Measurements from ENCODE around the gene KCNQ5. TPM values are rescaled to one million over a fixed set of nuclear protein-coding genes. Genes with fewer than 3 reads are reported as not detected.
"Not testable (repeated sequence)": the region's sequence is repeated elsewhere in the genome, so short reads cannot be mapped to it uniquely, and the experiment has no call there.

KCNQ5 gene
- under 1 TPM in 2 of 3 donors, not detected in 1; under 0.01 to 0.15 TPM for polyA plus RNA-seq

DNA sequence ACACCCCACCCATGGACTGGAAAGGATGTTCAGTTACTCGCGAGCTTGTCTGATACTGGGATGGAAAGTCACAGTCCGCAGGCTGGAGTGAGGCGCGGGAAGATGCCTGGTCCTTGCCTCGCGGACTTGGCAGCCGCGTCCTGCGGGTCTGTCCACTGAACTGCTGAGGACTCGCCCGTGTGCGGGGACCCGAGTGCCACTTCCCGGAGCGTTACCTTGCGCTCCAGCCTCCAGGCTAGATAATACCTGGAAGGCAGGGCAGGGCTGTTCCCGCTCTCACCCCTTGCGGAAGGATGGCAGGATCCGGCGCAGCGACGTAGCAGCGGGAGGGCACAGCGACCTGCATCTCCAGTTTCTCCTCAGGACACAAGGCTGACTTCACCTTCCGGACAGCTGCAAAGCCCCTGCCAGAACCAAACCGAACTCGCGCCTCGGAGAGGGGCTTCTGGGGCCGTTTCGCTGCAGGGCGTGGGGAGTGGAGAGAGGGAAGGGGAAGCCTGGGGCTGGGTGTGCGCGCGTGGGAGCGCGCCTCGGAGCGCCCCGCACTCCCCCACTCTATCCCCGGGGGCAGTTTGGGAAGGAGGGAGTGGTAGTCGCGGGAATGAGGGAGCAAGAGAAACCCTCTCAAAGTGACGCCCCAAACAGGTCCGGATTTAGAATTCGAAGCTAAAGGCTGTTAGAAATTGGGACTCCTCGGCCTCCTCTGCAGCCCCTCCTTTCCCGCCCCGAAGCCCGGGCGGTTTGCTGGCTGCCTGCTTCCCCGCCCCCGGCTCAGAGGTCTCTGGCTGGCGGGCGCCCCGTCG lies at the start of gene KCNQ5:
KCNQ5 (plus strand) TSS at position 774 of the 803 bp plus-strand sequence.
- WGBS, 3 donors = 1% methylated on average over 58 of the region's 58 CpGs
- no peak within 1 kb of the TSS for H3K27ac ChIP-seq (ENCODE audit: low read depth, low read length)

DNA sequence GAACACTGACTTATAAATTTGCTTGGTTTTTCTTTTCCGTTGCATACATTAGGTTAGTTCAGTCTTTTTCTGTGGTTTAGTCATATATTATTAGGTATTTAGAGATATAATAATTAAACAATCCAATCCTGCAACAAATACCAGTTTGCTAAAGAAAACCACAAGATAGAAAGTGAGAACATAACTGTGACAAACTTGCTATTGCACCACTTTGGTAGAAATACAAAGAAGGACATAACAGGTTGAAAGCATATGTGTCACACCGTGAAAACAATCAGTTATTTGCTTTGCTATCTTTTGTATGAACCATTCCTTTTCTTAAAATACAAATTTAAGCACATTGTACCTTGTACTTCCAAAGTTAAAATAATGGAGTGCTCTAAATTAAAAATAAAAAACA lies 42.0 kb upstream of the KCNQ5 start:
- no peak overlapping the region for H3K27ac ChIP-seq (ENCODE audit: low read depth, low read length)
- WGBS, 3 donors = 55 to 64% (median 60%) methylated on average over 2 of the region's 2 CpGs

DNA sequence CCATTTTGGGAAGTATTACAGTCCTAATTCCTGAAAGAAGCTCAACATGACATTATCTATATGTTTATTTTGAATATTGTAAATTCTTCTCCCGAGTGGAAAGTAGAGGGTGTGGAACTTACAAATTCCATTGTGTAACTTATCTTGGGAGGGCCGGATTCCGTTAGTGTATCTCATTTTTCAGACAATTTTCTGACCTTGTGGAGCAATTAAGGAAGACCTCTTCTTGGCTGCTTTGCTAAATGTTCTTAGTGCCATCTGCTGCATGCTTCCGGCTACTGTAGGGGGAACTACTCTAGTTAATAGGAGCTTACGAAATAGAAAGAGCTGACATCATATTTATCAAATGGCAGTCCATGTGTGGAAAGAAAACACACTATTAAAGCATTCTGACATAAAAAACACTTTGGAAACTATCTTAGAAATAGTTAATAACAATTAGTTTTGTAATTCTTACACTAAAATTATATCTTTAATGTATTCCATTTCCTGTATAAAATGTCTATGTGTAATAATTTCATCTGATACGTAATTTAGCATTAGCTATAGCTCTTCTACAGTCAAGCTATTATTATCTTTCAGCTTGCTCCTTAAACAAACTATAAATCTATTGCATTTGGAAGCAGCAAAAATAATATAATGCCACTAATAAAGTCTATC lies 41.5 kb upstream of the KCNQ5 start:
- 13 to 15% (median 14%) methylated on average over 6 of the region's 6 CpGs for whole genome bisulfite sequencing, 3 donors
- H3K27ac ChIP-seq (ENCODE audit: low read depth, low read length) = no peak overlapping the region

DNA sequence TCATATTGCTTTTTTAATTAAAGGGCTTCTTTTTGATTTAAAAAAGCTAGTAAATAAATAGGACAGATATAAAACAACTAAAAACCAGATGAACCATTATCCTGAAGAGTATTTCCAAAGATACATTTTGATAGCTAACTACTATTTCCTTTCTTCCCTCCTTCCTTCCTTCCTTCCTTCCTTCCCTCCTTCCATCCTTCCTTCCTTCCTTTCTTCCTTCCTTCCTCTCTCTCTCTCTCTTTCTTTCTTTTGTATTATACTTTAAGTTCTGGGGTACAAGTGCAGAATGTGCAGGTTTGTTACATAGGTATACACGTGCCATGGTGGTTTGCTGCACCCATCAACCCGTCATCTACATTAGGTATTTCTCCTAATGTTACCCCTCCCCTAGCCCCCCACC lies 40.9 kb upstream of the KCNQ5 start:
- 87 to 90% (median 89%) methylated on average over 2 of the region's 2 CpGs for WGBS, 3 donors
- not testable (repeated sequence) for H3K27ac ChIP-seq (ENCODE audit: low read depth, low read length)

DNA sequence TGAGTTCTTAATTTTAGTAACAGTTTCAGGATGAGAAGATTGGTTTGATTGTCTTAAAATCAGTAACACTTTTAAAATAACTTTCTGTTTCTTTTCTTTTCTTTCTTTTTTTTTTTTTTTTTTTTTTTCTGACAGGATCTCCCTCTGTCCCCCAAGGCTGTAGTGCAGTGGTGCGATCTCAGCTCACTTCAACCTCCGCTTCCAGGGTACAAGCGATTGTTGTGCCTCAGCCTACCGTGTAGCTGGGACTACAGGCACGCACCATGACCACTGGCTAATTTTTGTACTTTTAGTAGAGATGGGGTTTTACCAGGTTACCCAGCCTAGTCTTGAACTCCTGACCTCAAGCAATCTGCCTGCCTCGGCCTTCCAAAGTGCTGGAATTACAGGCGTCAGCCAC lies 33.7 kb upstream of the KCNQ5 start:
- H3K27ac ChIP-seq (ENCODE audit: low read depth, low read length) = no peak overlapping the region
- WGBS, 3 donors = 92 to 93% (median 93%) methylated on average over 7 of the region's 7 CpGs

DNA sequence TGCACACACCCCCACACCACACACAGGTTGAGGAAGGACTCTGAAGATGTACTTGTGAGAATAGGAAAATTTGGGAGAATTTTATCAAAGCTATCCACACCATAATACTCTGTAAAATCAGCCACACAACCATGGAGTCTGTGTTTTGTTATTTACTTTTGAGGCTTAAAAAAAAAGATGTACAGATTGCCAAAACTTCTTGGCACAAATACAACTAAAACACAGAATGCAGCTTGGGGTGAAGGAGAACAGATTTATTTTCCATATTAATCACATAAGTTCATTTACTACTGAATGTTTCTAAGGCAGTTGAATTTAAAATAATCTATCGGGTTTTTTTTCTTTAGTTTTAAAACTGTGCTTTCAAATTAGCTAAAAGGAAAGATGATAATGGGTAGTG lies 32.8 kb upstream of the KCNQ5 start:
- no peak overlapping the region for H3K27ac ChIP-seq (ENCODE audit: low read depth, low read length)
- 53 to 62% (median 58%) methylated on average over 1 of the region's 1 CpG for WGBS, 3 donors

DNA sequence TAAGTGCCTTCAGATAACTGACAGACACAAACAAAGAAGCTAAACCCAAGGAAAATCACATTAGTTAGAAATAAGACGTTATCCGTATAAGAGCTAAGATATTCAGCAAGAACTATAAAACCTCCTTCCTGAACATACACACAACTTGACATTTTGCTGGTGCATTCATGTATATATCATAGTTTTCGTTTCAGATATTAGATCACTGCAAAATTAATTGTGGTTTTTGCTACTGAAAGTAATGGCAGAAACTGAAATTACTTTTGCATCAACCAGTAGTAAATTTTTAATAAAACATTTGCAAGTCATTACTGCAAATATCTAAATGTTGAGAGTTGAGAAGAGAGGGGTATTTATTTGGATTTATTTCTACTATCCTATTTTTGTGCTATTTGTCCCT lies 26.1 kb upstream of the KCNQ5 start:
- H3K27ac ChIP-seq (ENCODE audit: low read depth, low read length) = no peak overlapping the region
- 77 to 87% (median 78%) methylated on average over 3 of the region's 3 CpGs for WGBS, 3 donors

DNA sequence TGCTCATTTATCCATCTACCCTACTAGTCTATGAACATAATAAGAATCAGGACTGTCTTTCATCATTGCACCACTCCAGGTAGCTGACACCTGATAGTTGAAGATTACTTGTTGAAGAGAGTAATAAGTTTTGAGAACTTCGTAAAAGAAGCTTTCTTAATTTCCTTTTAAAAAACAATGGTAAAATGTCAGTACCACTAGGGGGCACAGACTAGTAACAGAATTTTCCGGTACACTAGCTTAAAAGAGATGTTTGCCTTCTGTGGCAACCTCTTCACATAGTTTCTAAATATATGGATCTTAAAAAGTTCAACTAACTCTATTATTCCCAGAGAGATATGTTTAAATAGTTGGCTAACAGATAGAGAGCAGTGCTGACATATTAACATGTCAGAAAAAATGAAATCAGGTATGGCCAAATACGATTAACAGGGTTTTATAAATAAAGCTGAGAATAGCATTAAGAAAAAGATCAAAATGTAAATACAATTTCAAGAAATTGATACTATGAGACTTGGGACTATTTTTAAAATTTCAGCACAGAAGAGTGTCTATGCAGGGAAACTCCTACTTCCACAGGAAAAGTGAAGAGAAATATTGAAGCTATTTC lies 5.4 kb upstream of the KCNQ5 start:
- no peak overlapping the region for H3K27ac ChIP-seq (ENCODE audit: low read depth, low read length)
- WGBS, 3 donors = 33 to 39% (median 35%) methylated on average over 3 of the region's 3 CpGs

DNA sequence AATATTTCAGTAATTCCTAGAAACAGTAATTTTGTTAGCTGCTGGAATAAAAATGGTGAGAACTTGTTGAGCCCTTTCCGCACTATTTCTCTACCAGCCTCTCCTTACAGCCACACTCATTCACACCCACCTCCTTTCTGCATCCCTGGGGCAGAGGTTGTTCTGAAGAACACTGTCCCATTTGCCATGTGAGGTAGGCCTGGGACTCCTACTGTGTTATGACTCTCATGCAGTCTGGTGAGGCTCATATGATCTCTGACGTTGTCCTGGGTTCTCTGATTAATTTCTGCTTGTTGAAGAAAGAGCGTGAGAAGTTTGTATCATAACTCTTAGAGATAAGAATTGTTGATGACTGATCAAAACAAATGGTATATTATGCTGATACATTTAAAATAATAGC lies 4.1 kb upstream of the KCNQ5 start:
- H3K27ac ChIP-seq (ENCODE audit: low read depth, low read length) = no peak overlapping the region
- 83 to 93% (median 92%) methylated on average over 3 of the region's 3 CpGs for WGBS, 3 donors

DNA sequence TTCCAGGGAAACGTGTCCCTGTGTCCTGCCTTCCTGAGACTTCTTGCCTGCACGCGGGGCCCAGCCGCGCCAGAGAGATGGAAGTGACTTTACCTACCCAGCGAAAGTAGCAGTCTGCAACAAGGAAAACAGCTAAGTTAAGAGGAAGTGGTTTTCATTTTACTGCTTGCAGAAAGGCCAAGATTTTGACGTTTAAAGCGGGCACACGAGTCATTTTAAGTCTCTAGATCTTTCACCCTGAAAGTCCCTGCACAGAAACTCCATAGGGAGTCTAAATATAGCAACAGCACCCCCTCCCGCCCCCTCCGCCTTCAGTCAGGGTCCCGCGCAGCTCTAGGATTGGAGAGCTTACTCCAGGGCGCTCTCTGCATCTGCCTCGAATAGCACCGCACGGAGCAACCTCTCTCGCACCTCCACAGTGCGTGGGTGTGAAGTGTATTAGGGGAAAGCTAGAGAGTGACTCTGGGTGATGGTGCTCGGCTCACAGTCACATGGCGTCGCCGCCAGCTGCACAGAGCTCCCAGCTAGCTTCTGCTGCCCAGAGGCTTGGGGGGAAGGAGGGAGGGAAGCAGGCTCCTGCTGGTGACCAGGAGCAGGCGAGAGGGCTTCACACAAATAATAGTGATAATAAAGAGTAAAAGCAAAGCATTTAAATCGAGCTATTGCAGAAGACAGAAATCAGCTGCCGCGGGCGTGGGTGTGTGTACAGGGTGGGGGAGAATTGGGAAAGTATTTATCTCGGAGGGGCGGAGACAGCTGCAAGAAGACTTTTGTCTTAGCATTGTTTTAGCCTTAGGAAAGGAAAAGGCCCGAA lies 1.8 kb upstream of the KCNQ5 start:
- no peak overlapping the region for H3K27ac ChIP-seq (ENCODE audit: low read depth, low read length)
- 4 to 9% (median 5%) methylated on average over 31 of the region's 31 CpGs for WGBS, 3 donors

DNA sequence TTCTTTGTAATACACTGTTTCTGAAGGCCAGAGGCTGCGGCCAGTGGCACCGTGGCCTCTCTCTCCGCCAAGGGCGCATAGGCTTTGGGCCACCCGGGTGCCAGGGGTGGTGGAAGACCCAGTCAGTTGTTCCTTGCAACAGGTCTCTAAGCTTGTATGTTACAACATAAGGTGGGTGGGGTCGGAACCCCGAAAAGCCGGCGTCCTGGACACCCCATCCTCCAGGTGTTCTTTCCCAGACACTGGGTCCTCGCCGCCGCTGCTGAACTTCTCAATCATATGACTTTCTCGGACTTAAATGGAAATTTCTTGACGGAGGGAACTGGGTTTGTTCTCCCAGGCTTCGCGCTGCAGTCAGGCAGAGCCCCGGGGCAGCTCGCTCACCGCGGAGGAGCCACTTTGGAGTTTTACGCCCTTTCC lies 983 bp upstream of the KCNQ5 start:
- 8 to 10% (median 9%) methylated on average over 21 of the region's 21 CpGs for WGBS, 3 donors
- no peak overlapping the region for H3K27ac ChIP-seq (ENCODE audit: low read depth, low read length)

DNA sequence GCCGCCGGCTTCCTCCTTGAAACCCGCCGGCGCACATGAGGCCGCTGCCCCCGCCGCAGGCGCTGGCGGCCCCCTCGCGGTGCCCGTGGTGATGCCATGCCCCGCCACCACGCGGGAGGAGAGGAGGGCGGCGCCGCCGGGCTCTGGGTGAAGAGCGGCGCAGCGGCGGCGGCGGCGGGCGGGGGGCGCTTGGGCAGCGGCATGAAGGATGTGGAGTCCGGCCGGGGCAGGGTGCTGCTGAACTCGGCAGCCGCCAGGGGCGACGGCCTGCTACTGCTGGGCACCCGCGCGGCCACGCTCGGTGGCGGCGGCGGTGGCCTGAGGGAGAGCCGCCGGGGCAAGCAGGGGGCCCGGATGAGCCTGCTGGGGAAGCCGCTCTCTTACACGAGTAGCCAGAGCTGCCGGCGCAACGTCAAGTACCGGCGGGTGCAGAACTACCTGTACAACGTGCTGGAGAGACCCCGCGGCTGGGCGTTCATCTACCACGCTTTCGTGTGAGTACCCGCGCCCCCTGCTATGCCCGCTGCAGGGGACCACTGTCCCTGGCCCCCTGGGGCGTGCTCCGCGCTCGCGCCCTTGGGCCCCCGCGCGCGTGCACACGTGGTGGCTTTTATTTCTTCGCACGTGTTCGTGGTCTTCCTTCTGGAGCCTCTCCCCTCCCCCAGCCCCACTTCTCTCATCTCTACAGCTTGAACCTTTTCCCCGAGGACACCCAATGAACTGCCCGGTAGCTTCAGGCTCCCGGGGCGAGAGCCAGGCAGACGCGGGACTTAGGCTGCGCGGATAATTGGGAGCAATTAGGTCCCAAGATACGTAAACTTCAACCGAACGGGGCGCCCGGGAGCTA lies 453 bp downstream of the KCNQ5 start:
- 0 to 1% (median 0%) methylated on average over 68 to 88 of the region's 89 CpGs for WGBS, 3 donors
- H3K27ac ChIP-seq (ENCODE audit: low read depth, low read length) = no peak overlapping the region

DNA sequence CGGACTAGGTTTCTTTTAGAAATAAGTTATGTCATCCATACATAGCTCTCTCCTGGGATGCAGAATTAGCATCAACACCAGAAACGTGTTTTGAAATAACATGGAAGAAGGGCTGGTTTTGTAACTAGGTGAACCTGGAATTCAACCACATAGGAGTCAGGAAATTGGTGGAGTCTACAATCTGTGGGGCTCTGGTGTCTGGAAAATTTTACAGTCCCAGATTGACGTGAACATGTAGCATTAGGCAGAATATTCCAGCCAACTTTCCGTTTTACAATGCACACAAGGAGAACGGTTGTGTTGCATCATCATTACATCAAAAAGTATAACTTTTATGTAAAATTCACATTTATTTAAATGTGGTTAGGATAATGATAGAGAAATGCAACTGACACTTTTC lies 1.9 kb downstream of the KCNQ5 start:
- no peak overlapping the region for H3K27ac ChIP-seq (ENCODE audit: low read depth, low read length)
- WGBS, 3 donors = 23 to 39% (median 30%) methylated on average over 5 of the region's 5 CpGs

DNA sequence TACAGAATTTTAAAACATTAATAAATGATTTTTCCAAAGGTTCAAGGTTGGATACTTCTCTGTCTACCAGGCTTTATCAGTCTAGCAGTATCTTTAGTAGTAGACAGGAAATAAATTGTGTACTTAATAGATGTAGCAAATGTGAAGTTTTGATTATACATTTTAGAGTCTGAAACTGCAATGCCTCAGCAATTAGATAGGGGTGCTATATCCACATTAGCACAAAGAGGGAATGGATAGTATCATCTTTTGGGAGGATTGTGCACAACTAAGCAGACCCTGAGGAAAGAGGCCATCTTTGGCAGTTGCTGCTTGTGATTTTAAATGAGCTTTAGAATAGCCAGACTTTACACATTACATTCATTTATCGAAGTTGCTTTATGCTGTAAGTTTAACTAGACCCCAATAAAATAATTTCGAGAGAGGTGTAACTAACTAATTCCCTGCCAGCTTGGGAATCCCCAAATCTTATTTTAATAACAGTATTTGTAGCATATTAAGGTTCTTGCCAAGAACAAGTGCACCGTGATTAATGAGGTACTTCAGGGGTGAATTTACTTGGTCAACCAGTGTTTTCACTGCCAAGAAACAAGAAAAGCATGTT lies 2.8 kb downstream of the KCNQ5 start:
- H3K27ac ChIP-seq (ENCODE audit: low read depth, low read length) = no peak overlapping the region
- 70 to 80% (median 71%) methylated on average over 3 of the region's 3 CpGs for WGBS, 3 donors

DNA sequence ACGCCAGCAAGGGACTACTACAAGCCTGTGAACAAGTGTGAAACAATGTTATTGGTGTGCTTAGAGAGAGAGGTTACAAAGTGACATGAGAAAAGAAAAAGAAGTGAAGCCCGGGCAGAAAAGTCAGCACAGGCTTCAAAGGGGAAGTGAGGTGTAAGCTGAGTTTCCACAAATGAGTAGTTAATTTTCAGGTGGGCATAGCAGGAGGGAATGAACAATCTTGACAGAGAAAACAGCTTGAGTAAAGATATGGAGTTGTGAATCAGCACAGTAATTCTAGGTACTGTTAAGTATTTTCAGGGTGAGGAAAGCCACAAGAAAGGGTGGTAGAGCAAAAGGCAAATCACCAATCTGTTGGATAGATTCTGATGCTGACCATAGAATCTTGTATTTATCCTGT lies 4.3 kb downstream of the KCNQ5 start:
- H3K27ac ChIP-seq (ENCODE audit: low read depth, low read length) = no peak overlapping the region
- WGBS, 3 donors = 69 to 77% (median 69%) methylated on average over 2 of the region's 2 CpGs

DNA sequence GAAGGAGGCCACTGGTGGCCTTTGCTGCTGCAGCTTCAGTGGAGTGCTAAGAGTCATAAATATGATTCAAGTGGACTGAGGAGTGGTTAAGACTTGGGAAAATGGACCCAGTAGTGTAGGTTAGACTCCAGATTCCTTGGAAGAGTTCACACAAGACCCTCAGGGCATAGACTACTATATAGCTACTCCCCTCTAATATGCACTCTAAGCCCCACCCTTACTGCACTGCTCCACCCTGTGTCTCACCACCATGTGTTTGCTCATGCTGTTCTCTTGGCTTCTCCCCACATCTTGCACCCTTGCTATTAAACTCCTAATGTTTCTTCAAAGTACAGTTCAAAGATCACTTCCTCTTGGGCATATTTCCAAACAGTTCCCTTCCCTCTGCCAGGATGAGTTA lies 5.7 kb downstream of the KCNQ5 start:
- H3K27ac ChIP-seq (ENCODE audit: low read depth, low read length) = no peak overlapping the region

DNA sequence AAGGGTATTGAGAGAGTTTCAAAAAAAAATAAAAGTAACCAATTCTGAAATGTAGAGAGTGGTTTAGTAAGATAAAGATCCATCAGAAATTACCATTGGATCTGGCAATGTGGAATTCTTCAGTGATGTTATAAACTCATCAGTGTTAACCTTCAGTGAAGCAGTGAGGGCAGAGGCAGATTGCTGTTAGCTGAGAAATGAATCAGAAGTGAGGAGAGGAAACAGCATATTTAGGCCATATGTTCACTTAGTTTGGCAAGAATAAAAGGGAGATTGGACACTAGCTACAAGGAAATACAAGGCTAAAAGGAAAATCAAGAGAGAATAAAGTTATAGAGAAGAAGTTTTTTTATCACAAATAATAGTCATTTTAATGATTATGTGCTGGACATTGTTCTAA lies 9.6 kb downstream of the KCNQ5 start:
- no peak overlapping the region for H3K27ac ChIP-seq (ENCODE audit: low read depth, low read length)

DNA sequence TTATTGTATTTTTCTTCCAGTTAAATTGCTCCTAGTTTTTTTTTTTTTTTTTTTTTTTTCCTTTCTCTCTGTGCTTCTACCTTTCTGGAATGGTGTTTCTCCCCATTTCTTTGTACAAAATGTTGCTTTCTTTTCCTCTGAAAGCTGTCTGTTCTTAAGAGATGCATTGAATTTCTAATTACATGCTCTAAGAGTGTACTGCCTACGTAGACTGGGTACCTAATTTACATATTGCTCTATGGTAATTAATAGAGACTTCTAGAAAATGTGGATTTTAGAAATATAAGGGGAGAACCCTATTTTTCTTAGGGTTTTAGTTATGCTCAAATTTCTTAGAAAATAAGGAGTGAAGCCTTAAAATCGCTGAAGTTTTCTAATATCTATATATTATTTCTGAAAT lies 13.8 kb downstream of the KCNQ5 start:
- H3K27ac ChIP-seq (ENCODE audit: low read depth, low read length) = no peak overlapping the region
- 82 to 86% (median 84%) methylated on average over 2 of the region's 2 CpGs for WGBS, 3 donors
